Measurements from ENCODE around the gene DHRS7B.

DHRS7B gene

GRCh38 chr17:21194703-21195102 is 67.9 kb downstream of the DHRS7B start:
- DNase-seq (ENCODE audit: low read depth, low spot score): no peak

DNA sequence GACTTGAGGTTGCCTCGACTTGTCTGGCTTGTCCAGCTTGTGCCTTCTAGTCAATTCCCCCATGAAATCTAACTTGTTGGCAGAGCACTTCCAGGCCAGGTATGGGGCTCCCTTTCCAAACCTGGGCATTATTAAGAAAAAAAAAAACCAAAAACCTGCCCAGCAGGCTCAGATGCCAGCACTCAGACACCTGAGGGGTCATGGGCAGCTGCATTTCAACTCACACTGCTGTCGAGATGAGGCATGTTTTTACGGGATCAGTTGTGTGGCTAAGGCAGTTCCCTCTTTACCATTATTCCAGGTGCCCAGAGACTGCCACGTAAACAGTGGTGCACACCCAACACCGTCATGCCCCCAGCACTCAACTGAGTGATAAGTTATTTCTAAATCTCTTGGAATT is 69.4 kb downstream of the DHRS7B start:
- DNase-seq (ENCODE audit: low read depth, low spot score): no peak

More at GRCh38 chr17:21194703-21195102, 67.9 kb downstream of the DHRS7B start:
- H3K4me3 ChIP-seq (ENCODE audit: low read length): no peak overlapping the region

GRCh38 chr17:21198411-21198810 is 71.6 kb downstream of the DHRS7B start:
- no peak for DNase-seq (ENCODE audit: low read depth, low spot score)
- H3K4me3 ChIP-seq (ENCODE audit: low read length): no peak overlapping the region

More for the DNA sequence above, 69.4 kb downstream of the DHRS7B start:
- H3K4me3 ChIP-seq (ENCODE audit: low read length): no peak overlapping the region

- DNase-seq (ENCODE audit: low read depth, low spot score): no peak
- no peak overlapping the region for H3K4me3 ChIP-seq (ENCODE audit: low read length)
Observed at GRCh38 chr17:21199311-21199710, 72.5 kb downstream of the DHRS7B start.

DNA sequence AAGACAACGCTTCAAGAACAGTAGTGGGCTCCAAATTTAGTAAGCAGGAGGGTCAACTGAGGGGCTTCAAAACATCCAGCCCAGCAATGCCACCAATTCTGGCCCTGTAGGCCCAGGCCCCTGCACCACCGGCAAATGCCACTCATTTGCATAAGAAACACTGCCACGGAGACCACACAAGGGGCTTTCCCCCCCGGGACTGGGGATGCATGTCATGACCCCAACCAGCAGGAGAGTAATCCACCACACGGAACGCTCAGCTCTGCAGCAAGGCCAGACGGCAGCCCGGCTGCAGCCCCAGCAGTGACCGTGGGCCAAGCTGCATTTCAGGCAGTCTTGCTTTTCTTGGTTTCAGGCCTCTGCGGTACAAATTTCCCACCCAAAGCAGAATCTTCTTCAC is 73.1 kb downstream of the DHRS7B start:
- H3K4me3 ChIP-seq (ENCODE audit: low read length): no peak overlapping the region
- no peak for DNase-seq (ENCODE audit: low read depth, low spot score)

DNA sequence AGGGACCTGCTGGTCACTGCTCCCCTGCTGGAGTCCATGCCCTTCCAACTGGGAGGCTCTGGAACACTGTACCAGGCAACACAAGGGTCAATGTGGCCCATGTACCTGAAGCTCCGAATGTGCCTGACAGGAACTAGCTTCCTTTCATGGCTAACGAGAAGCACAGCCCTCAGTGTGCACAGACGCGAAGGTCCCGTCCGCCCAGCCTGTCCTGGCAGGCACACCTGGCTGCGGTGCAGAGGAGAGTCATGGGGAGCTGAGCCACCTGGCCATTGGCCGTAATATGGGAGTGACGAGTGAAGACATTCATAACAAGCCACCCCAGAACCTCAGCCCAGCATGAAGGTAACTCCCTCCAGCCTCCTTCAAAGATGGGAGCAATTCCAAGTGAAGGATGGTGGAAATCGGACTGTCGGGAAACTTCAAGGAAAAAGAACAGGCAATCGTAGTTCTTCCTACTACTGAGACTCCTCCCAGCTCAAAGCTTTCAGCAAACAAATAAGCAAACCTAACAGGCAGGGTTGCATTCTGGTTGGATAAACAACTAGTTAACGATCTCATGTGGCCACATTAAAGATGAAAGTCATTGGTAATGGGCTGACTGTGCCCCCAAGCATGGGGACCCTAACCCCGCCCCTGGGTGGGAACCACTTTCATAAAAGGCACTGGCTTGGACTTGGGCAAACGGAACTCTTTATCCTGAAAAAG is 74.0 kb downstream of the DHRS7B start:
- H3K4me3 ChIP-seq (ENCODE audit: low read length): no peak overlapping the region
- DNase-seq (ENCODE audit: low read depth, low spot score): no peak

GRCh38 chr17:21201298-21201595 is 74.5 kb downstream of the DHRS7B start:
- no peak overlapping the region for H3K4me3 ChIP-seq (ENCODE audit: low read length)
- DNase-seq (ENCODE audit: low read depth, low spot score): no peak

DNA sequence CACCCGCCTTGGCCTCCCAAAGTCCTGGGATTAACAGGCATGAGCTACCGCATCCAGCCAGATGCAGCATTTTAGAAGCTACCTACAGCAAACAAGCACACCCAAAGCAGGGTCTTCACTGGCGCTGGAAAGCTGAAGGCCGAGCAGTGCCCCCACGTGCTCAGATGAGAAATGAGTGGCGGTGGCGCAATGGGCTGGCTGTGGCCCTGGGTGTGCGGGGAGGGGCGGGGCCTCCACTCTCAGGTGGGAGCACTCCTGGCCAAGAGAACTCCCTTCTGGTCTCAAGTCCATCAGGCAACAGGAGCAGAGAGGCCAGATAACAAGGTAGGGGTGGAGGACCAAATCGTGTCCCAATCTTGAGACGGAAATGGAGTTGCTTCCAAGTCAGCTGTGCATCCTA is 75.1 kb downstream of the DHRS7B start:
- H3K4me3 ChIP-seq (ENCODE audit: low read length): no peak overlapping the region
- no peak for DNase-seq (ENCODE audit: low read depth, low spot score)

DNA sequence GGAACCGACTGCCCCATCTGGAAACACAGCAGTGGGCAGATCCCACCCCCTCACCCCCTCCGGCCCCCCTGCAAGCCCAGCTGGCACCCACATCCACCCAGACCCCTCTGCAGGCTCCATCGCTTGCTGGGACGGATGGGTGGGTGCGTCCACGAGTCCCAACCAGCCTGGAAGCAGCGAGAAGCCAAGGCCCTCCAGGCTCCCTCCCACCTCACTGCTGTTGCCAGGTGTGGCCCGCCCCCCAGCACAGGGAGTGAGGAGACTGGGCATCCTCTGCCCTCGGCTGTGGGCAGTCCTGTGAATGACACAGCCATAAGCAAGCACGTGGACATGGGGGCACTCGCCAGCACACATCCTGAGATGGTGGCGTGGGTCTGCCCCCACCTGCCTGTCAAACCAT is 75.7 kb downstream of the DHRS7B start:
- no peak overlapping the region for H3K4me3 ChIP-seq (ENCODE audit: low read length)
- no peak for DNase-seq (ENCODE audit: low read depth, low spot score)

- H3K4me3 ChIP-seq (ENCODE audit: low read length): no peak overlapping the region
- no peak for DNase-seq (ENCODE audit: low read depth, low spot score)
Observed at GRCh38 chr17:21204935-21205334, 78.2 kb downstream of the DHRS7B start.

DNA sequence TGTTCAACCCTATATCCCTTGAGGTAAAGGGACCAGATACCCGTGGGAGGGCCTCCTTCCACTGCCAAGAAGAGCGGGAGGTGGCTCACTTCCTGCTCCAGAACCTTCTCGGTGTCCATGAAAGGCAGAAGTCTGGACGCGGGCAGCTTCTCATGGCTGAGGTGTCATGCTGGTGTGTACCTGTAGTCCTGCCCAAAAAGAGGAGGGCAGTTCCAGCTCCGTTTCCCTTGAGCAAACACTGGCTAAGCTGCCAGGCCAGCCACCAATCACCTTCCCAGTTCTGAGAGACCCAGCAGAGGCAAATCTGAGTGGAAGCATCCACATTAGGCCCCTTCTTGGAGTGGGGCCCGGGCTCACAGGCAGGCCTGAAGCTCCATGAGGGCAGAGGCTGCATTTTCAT is 81.6 kb downstream of the DHRS7B start:
- DNase-seq (ENCODE audit: low read depth, low spot score): no peak
- H3K4me3 ChIP-seq (ENCODE audit: low read length): no peak overlapping the region

GRCh38 chr17:21209511-21210175 is 82.9 kb downstream of the DHRS7B start:
- H3K4me3 ChIP-seq (ENCODE audit: low read length): no peak overlapping the region
- DNase-seq (ENCODE audit: low read depth, low spot score): no peak

GRCh38 chr17:21210411-21211076 is 83.8 kb downstream of the DHRS7B start:
- no peak overlapping the region for H3K4me3 ChIP-seq (ENCODE audit: low read length)
- DNase-seq (ENCODE audit: low read depth, low spot score): no peak

DNA sequence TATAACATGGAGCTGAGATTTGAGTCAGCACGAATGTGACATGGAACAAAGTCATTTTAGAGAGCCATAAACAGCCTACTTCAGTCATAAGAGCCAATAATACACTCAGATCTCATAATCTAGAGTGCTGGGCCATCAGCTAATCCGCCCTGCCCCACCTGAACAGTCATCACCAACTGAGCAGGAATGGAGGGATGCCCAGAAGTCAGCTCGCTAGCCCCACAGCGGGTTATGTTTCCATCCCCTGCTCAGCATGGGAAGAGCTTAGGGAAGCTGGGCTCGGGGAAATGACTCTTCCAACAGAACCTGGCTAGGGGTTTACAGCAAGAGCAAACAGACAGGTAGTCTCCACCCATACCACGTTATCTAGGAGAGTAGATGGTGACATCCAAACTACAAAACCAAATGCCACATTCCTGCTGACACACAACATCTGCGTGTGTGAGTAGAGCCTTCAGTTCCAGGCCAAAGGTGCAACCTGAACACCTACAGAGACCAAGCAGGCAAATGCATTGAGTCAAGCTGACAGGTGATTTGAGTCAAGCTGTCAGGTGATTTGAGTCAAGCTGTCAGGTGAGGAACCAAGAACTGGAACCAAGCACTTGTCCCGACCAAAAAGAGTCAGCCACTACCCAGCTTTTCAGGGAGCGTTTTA is 85.2 kb downstream of the DHRS7B start:
- H3K4me3 ChIP-seq (ENCODE audit: low read length): no peak overlapping the region
- DNase-seq (ENCODE audit: low read depth, low spot score): no peak

DNA sequence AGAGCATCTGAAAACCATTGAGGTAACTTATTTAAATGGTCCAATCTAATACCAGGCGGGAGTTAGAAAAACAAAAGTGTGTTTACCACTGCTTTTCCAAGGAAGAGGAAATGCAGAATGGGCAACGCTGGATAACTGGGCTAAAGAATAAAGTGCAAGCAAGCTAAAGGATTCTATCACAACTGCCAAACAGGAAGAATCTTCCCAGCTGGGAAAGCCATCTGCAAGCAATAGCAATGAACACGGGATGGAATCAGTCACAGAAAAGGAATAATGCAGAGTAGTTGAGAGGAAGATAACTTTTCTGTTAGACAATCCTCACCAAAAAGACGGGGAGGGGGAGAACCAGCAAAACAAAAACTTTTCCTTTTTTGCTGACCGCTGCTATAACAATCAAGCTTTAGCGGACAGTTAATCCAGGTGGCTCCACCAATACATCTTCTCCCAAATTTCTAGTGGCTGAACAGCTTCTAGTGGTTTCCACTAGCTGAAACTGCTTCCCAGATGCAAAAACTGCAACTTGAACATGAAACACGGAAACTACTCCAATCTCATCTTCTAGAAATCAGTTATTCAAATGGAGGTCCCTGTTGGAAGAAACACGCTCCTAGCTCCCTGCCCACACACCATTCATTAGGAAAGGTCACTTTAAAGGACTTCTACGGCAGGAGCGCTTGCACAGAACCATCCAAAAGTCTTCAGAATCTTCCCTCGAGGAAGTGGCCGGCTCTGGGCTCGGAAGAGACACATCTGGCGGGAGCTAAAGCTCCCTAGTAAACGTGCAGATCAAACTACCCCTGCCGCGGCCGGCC is 86.3 kb downstream of the DHRS7B start:
- no peak for DNase-seq (ENCODE audit: low read depth, low spot score)
- H3K4me3 ChIP-seq (ENCODE audit: low read length): peak overlapping the region; percentile 90

- H3K4me3 ChIP-seq (ENCODE audit: low read length): peak overlapping the region; percentile 90
- no peak for DNase-seq (ENCODE audit: low read depth, low spot score)
Observed at GRCh38 chr17:21213638-21214014, 86.9 kb downstream of the DHRS7B start.

DNA sequence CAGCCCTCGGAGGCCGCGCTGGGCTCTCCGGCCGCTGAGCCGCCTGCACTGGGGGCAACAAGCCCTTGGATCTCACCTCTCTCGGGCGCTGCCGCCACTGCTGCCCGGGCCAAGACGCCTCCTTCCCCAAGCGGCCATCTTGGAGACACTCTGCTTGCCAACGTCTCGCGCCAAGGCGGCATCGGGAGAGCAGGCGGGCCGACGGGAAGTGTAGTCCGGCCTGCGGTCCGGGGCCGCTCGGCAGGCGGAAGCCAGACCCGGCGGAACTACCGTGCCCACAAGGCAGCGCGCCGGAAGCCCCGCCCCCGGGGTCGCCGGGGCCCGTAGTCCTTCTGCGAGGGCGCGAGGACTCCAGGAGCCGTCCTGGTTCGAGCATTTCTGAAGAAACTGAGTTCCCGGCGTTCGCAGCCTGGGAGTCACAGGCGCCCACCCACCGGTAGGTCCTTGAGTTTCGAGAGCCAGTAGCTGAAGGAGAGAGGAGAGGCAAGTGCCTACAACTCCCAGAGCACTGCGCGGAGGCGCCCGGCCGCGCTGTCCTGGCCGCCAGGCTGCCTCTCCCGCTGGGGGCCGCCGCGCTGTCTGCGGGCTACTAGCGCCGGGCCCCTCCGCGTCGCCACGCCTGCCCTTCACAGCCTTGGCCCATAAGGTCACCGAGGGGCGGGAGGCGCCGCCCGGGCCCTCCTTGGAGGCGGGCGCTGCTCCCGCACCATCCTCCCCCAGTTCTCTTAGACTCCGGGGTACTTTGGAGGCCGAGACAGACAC is 87.4 kb downstream of the DHRS7B start, which contains the start of gene TMEM11:
TSS of gene TMEM11 (minus strand) at position 147 of the 762 bp plus-strand sequence. CDS start at position 138, 9 bp downstream.
- DNase-seq (ENCODE audit: low read depth, low spot score): peak; percentile 92
- peak within 1 kb of the TSS; percentile 90 for H3K4me3 ChIP-seq (ENCODE audit: low read length)

DNA sequence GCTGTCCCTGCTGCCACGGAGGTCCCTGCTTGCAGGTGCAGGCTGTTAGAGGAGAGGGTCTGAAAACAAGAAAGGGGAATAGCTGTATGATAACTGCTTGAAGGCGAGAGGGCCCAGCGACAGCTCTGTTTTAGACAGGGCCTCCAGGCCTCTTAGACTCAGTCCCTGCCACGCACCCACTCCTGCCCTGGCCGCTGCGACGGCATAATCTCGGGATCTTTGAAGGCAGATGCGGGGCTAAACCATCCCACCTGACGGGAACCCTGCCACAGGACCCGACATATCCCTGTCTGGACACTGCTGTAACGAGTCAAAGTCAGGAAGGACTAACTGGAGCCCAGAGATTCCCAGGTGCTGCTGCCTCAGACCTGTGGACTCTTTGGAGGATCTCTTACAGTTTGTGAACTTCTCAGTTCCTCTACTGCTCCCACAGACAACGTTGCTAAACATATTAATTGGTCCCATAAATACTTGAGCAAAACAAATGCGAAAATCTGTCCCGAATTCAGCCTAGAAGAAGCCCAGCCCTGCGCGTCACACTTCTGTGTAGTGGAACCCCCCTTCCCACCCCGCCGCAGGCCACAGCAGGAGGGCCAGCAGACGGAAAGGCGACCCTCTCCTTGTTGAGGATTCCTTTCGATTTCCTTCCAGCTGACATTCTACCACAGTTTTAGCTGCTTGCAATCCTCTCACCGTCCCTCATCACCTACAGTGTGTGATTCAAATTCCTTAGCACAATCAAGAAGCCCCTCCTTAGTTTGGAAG is 88.2 kb downstream of the DHRS7B start:
- DNase-seq (ENCODE audit: low read depth, low spot score): no peak
- peak overlapping the region; percentile 90 for H3K4me3 ChIP-seq (ENCODE audit: low read length)
